IMR-90 (cell line): ENCODE measurements around the gene ZNF236. TPM values are rescaled to one million over a fixed set of nuclear protein-coding genes. Genes with fewer than 3 reads are reported as not detected.

ENCODE experiments used
- ATAC-seq: fragments of 200-7000 bp; cut with Tn5 transposase; 2 replicates; pipeline ENCODE4 v1.9.1; 2020; ENCODE audit warnings: low read depth, mild to moderate bottlenecking, moderate library complexity
- BruUV-seq: library from RNA; stranded (reverse); fragments of 400-500 nt; replicated peaks from 2 replicates; lab custom pipeline; 2021; lab: Mats Ljungman, UMichigan
- CTCF ChIA-PET: fragments of 300-600 bp; formaldehyde crosslinking; extraction: SDS; loops from one replicate; lab custom pipeline; 2021; ENCODE audit warnings: antibody characterized with exemption; lab: Yijun Ruan, JAX
- POLR2A ChIA-PET: fragments of 300-600 bp; sonication (Branson Sonifier 250); formaldehyde crosslinking; loops from one replicate; lab custom pipeline; 2022; ENCODE audit warnings: antibody characterized with exemption; ENCODE audit not compliant: unreplicated experiment; lab: Charles Lee
- DNase-seq: peaks from one replicate; pipeline ENCODE4 v3.0.0; 2013
- H2AFZ ChIP-seq: replicated peaks from 2 replicates; pipeline ENCODE3; 2013; ENCODE audit warnings: low read length, mild to moderate bottlenecking; ENCODE audit not compliant: poor library complexity
- H2AK5ac ChIP-seq: 2 replicates; pipeline ENCODE4 v1.6.1; 2013; ENCODE audit warnings: low read depth, low read length, inconsistent platforms
- H2AK9ac ChIP-seq: replicated peaks from 2 replicates; pipeline ENCODE3; 2013; ENCODE audit warnings: mild to moderate bottlenecking, low read depth, low read length, moderate library complexity; ENCODE audit not compliant: poor library complexity
- H2BK120ac ChIP-seq: 2 replicates; pipeline ENCODE4 v1.6.1; 2013; ENCODE audit warnings: low read depth, low read length, inconsistent platforms
- H2BK15ac ChIP-seq: 3 replicates; pipeline ENCODE4 v1.6.1; 2013; ENCODE audit warnings: low read depth, low read length, inconsistent platforms
- H2BK20ac ChIP-seq: 2 replicates; pipeline ENCODE4 v1.6.1; 2013; ENCODE audit warnings: low read depth, mild to moderate bottlenecking, inconsistent platforms, low read length, moderate library complexity
- H2BK5ac ChIP-seq: 2 replicates; pipeline ENCODE4 v1.6.1; 2013; ENCODE audit warnings: mild to moderate bottlenecking, low read depth, low read length, inconsistent platforms; ENCODE audit not compliant: poor library complexity, severe bottlenecking
- H3K14ac ChIP-seq: replicated peaks from 2 replicates; pipeline ENCODE4 v1.6.1; 2013; ENCODE audit warnings: low read depth, low read length, inconsistent platforms
- H3K18ac ChIP-seq: 2 replicates; pipeline ENCODE4 v1.6.1; 2013; ENCODE audit warnings: low read depth, low read length, control low read depth
- H3K23ac ChIP-seq: 2 replicates; pipeline ENCODE4 v1.6.1; 2013; ENCODE audit warnings: low read depth, low read length, inconsistent platforms
- H3K27ac ChIP-seq: 2 replicates; pipeline ENCODE4 v1.5.1; 2013; ENCODE audit warnings: mild to moderate bottlenecking, control low read depth, low read length; ENCODE audit not compliant: insufficient read depth
- H3K27me3 ChIP-seq: 2 replicates; pipeline ENCODE4 v1.6.1; 2013; ENCODE audit warnings: low read length; ENCODE audit not compliant: control insufficient read depth, insufficient read depth
- H3K36me3 ChIP-seq: 2 replicates; pipeline ENCODE4 v1.6.1; 2013; ENCODE audit warnings: low read length, mixed read lengths; ENCODE audit not compliant: control insufficient read depth, insufficient read depth
- H3K4ac ChIP-seq: 2 replicates; pipeline ENCODE4 v1.6.1; 2013; ENCODE audit warnings: low read depth, low read length, inconsistent platforms
- H3K4me1 ChIP-seq: 2 replicates; pipeline ENCODE4 v1.6.1; 2013; ENCODE audit warnings: low read length, mixed read lengths; ENCODE audit not compliant: control insufficient read depth, insufficient read depth
- H3K4me2 ChIP-seq: 2 replicates; pipeline ENCODE4 v1.6.1; 2013; ENCODE audit warnings: low read depth, mild to moderate bottlenecking, control low read depth, low read length, moderate library complexity
- H3K4me3 ChIP-seq: 2 replicates; pipeline ENCODE4 v1.5.1; 2013; ENCODE audit warnings: low read depth, mild to moderate bottlenecking, control low read depth, low read length, moderate library complexity; ENCODE audit not compliant: insufficient read depth
- H3K56ac ChIP-seq: 2 replicates; pipeline ENCODE4 v1.6.1; 2013; ENCODE audit warnings: low read length, inconsistent platforms; ENCODE audit not compliant: insufficient read depth; ENCODE audit errors: extremely low read depth
- H3K79me1 ChIP-seq, 2 experiments: 2 replicates each; pipeline ENCODE4 v1.6.1; 2013; ENCODE audit warnings: low read length in 2 of 2, inconsistent platforms in 1 of 2, low read depth in 1 of 2
- H3K9ac ChIP-seq: 2 replicates; pipeline ENCODE4 v1.6.1; 2013; ENCODE audit warnings: low read depth, low read length, control low read depth
- H3K9me1 ChIP-seq: 2 replicates; pipeline ENCODE4 v1.6.1; 2013; ENCODE audit warnings: low read length, inconsistent platforms; ENCODE audit not compliant: insufficient read depth
- H3K9me3 ChIP-seq: 2 replicates; pipeline ENCODE4 v1.6.1; 2013; ENCODE audit warnings: low read length; ENCODE audit not compliant: control insufficient read depth, insufficient read depth
- H4K20me1 ChIP-seq: 2 replicates; pipeline ENCODE4 v1.6.1; 2013; ENCODE audit warnings: low read length, inconsistent platforms; ENCODE audit not compliant: insufficient read depth
- H4K5ac ChIP-seq: 2 replicates; pipeline ENCODE4 v1.6.1; 2013; ENCODE audit warnings: mild to moderate bottlenecking, low read depth, low read length, control low read depth
- H4K8ac ChIP-seq, 2 experiments: 2 replicates each; pipeline ENCODE4 v1.6.1; 2013; ENCODE audit warnings: low read depth in 2 of 2, low read length in 2 of 2, control low read depth in 1 of 2, inconsistent platforms in 1 of 2
- H4K91ac ChIP-seq: 2 replicates; pipeline ENCODE4 v1.6.1; 2013; ENCODE audit warnings: low read depth, low read length, inconsistent platforms; ENCODE audit not compliant: insufficient read depth
- BHLHE40 ChIP-seq: fragments of 150-350 bp; IDR thresholded peaks from 2 replicates; pipeline ENCODE4 v1.6.1; 2016; ENCODE audit warnings: mild to moderate bottlenecking, low read depth, low read length
- CEBPB ChIP-seq: IDR thresholded peaks from 2 replicates; pipeline ENCODE4 v1.6.1; 2012; ENCODE audit warnings: low read depth, low read length, improper control_type of control experiment
- CHD1 ChIP-seq: IDR thresholded peaks from 2 replicates; pipeline ENCODE4 v1.6.1; 2012; ENCODE audit warnings: low read depth, low read length, improper control_type of control experiment
- CTCF ChIP-seq: conservative IDR thresholded peaks from 2 replicates; pipeline ENCODE4 v1.5.1; 2012; ENCODE audit warnings: mild to moderate bottlenecking, low read depth, low read length, improper control_type of control experiment
- FOS ChIP-seq: fragments of 150-350 bp; IDR thresholded peaks from 2 replicates; pipeline ENCODE4 v1.6.1; 2016; ENCODE audit warnings: low read depth, low read length
- MAZ ChIP-seq: IDR thresholded peaks from 2 replicates; pipeline ENCODE4 v1.6.1; 2012; ENCODE audit warnings: low read depth, mild to moderate bottlenecking, low read length, improper control_type of control experiment, moderate library complexity, borderline replicate concordance
- MXI1 ChIP-seq: IDR thresholded peaks from 2 replicates; pipeline ENCODE4 v1.6.1; 2012; ENCODE audit warnings: low read depth, mild to moderate bottlenecking, low read length, moderate library complexity, borderline replicate concordance
- NFE2L2 ChIP-seq: fragments of 150-350 bp; IDR thresholded peaks from 2 replicates; pipeline ENCODE4 v1.6.1; 2016; ENCODE audit warnings: low read depth, mild to moderate bottlenecking, low read length
- POLR2A ChIP-seq: IDR thresholded peaks from 2 replicates; pipeline ENCODE4 v1.6.1; 2012; ENCODE audit warnings: mild to moderate bottlenecking, low read depth, low read length
- RAD21 ChIP-seq: IDR thresholded peaks from 2 replicates; pipeline ENCODE4 v1.6.1; 2012; ENCODE audit warnings: low read length, improper control_type of control experiment
- RCOR1 ChIP-seq: IDR thresholded peaks from 2 replicates; pipeline ENCODE4 v1.6.1; 2012; ENCODE audit warnings: mild to moderate bottlenecking, low read length, improper control_type of control experiment; ENCODE audit not compliant: insufficient replicate concordance
- RFX5 ChIP-seq: IDR thresholded peaks from 2 replicates; pipeline ENCODE4 v1.8.0; 2012; ENCODE audit warnings: low read depth, mild to moderate bottlenecking, low read length, moderate library complexity
- SMC3 ChIP-seq: fragments of 150-350 bp; IDR thresholded peaks from 2 replicates; pipeline ENCODE4 v1.6.1; 2016; ENCODE audit warnings: low read depth, mild to moderate bottlenecking, antibody characterized with exemption, low read length, moderate library complexity
- USF2 ChIP-seq: fragments of 150-350 bp; IDR thresholded peaks from 2 replicates; pipeline ENCODE4 v1.6.1; 2017; ENCODE audit warnings: mild to moderate bottlenecking, antibody characterized with exemption, low read length, low read depth
- WGBS, 2 experiments: methylation state at CpG; one replicate each; pipeline versions ENCODE4 v1.1.5 to v1.1.7; 2013; ENCODE audit warnings: missing lambda C conversion rate in 2 of 2; ENCODE audit not compliant: insufficient read length in 1 of 2; ENCODE audit errors: extremely low coverage in 2 of 2; 5-methylcytosine and 5-hydroxymethylcytosine counted together
- dilution Hi-C: fragments of 300-500 bp; cut with HindIII; formaldehyde crosslinking; loops from one replicate; pipeline ENCODE4 v1.14.3; 2018; ENCODE audit warnings: low sequenced_read_pairs; ENCODE audit not compliant: unreplicated experiment
- in situ Hi-C: fragments of 300-500 bp; cut with MboI; formaldehyde crosslinking; loops from 3 replicates; pipeline ENCODE4 v1.14.3; 2019; ENCODE audit warnings: low sequenced_read_pairs, inconsistent platforms, mixed read lengths
- intact Hi-C: fragments of 100-400 bp; cut with micrococcal nuclease; formaldehyde crosslinking; loops from 2 replicates; pipeline ENCODE4 v1.10.0; 2022
- polyA plus RNA-seq, 3 experiments: library from polyadenylated mRNA; depleted of rRNA; stranded (reverse); fragments of >200 nt; gene quantifications; 2 replicates each; pipeline ENCODE4 v1.2.3, GENCODE V29; 2012; ENCODE audit warnings: low replicate concordance in 1 of 3
- total RNA-seq: library from RNA; depleted of rRNA; stranded (reverse); fragments of >200 nt; gene quantifications from 2 replicates; pipeline ENCODE4 v1.2.3, GENCODE V29; 2012

Gene ZNF236
- total and polyA plus RNA-seq, 2 of the 4 experiments (the other 2 are of a cell fraction), result 3.6 to 9.7 TPM

- H2AK9ac ChIP-seq, result no peak overlapping the region
- H3K4me1 ChIP-seq, result no peaks in the 10 kb centered on the region
- no peak overlapping the region for H3K23ac ChIP-seq
- no peak overlapping the region for H3K18ac ChIP-seq
- no peaks in the 10 kb centered on the region for H3K79me1 ChIP-seq
- H3K4ac ChIP-seq, result no peak overlapping the region
- H3K4me2 ChIP-seq, result no peak overlapping the region
- no peak overlapping the region for H2BK20ac ChIP-seq
- no peak overlapping the region for H3K14ac ChIP-seq
- H4K91ac ChIP-seq, result no peak overlapping the region
- WGBS, 2 experiments, result 90% methylated on average over 9 of the region's 20 CpGs; no CpG with 5 or more reads in 1 of the 2 experiments
- H3K4me3 ChIP-seq, result no peak overlapping the region
- dilution Hi-C loops, result no loop called here
- no peak overlapping the region for H3K56ac ChIP-seq
- H3K36me3 ChIP-seq, result peaks cover 3% of the 10 kb centered on the region; the same call in 1 of the 2 replicates
- no peak overlapping the region for H2BK5ac ChIP-seq
- no TSS peak for BruUV-seq
- no peak overlapping the region for H2AFZ ChIP-seq
- H2BK120ac ChIP-seq, result no peak overlapping the region
- H3K9me3 ChIP-seq, result no peaks in the 10 kb centered on the region
- intact Hi-C loops, result no loop called here
- ChIA-PET CTCF (no interaction called here), POLR2A (no interaction called here)
- in situ Hi-C loops, result no loop called here
- H4K5ac ChIP-seq, result no peak overlapping the region
- no peak for TF ChIP-seq RFX5
- no peak for TF ChIP-seq BHLHE40
- no peak for TF ChIP-seq NFE2L2
- TF ChIP-seq MAZ, result no peak
- TF ChIP-seq CEBPB, result no peak
- no peak for TF ChIP-seq USF2
- TF ChIP-seq CTCF, result no peak
- no peak for TF ChIP-seq POLR2A
- no peak for TF ChIP-seq SMC3
- TF ChIP-seq RAD21, result no peak
- no peak for TF ChIP-seq MXI1
- no peak for TF ChIP-seq RCOR1
- TF ChIP-seq FOS, result no peak
- no peak for TF ChIP-seq CHD1
- ATAC-seq, result no peak
- H3K27ac ChIP-seq, result no peak overlapping the region
- no peak overlapping the region for H2BK15ac ChIP-seq
- DNase-seq, result no peak
- no peaks in the 10 kb centered on the region for H4K20me1 ChIP-seq
- no peak overlapping the region for H2AK5ac ChIP-seq
- H3K9ac ChIP-seq, result no peak overlapping the region
- H3K27me3 ChIP-seq, result no peaks in the 10 kb centered on the region
- no peak overlapping the region for H4K8ac ChIP-seq
- H3K9me1 ChIP-seq, result no peaks in the 10 kb centered on the region; the same call in 1 of the 2 replicates
These were observed 151.3 kb downstream of the ZNF236 start for GRCh38 chr18:76973520-76974266.
